Measurements from ENCODE around the gene CARNS1. TPM values are rescaled to one million over a fixed set of nuclear protein-coding genes. Genes with fewer than 3 reads are reported as not detected.
"Not testable (repeated sequence)": the region's sequence is repeated elsewhere in the genome, so short reads cannot be mapped to it uniquely, and the experiment has no call there.

Gene CARNS1
- total and polyA plus RNA-seq, 2 experiments from 2014 or later: 2.4 to 7.7 TPM

DNA sequence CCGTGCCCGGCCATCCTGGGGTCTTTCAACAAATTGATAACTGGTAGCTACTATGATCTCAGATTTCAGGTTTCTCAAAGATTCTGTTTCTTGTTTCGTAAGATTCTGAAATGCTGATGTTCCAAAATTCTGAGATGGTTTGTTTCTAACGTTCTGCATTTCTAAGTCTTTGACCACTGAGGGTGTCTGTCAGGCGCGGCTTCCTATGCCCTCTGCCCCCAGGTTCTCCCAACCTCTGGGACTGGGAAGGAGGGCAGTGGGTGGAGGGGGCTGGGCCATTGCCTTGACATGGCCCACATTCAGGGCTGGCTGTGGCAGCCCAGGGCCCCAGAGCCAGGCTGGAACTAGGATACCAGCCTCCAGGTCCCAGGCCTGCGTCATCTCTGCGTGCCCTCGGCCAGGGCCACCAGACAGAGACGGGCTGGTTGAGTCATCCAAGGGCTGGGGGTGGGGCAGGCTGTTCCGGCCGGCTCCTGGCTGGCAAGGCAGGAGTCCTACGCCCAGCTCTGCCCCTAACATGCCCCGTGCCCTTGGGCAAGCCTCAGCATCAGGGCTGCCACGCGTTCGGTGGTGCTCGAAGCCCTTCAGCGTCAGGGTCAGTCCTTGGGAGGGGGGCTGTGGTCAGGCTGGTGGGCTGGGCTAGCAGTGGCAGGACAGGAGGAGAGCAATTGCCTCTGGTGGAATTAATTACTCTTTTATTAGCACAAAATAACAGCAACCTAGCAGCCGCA, 48.4 kb downstream of the CARNS1 start:
- Histone ChIP-seq H3K4me2 (peak overlapping the region; percentile 88), H4K20me1 (ENCODE audit: insufficient read depth, poor library complexity, severe bottlenecking) (no peaks in the 10 kb centered on the region), H3K79me2 (peaks cover 37% of the 10 kb centered on the region), H3K4me1 (ENCODE audit: insufficient read depth) (peaks cover 8% of the 10 kb centered on the region), H3K27me3 (no peaks in the 10 kb centered on the region), H2AFZ (peak overlapping the region; percentile 61), H3K9me2 (replicated peaks; ENCODE audit: insufficient read depth) (no peaks in the 10 kb centered on the region), H3K4me3 (no peak overlapping the region), H3K9me3 (ENCODE audit: low read depth) (no peaks in the 10 kb centered on the region), H3K36me3 (replicated peaks; ENCODE audit: insufficient read depth, low read depth) (no peaks in the 10 kb centered on the region), H3K27ac (peak overlapping the region; percentile 78)
- WGBS (ENCODE audit: low lambda C conversion rate, missing lambda C conversion rate): 95% methylated on average over 19 of the region's 20 CpGs
- no peak for TF ChIP-seq EZH2phosphoT487 (IDR thresholded peaks at IDR 0.05; ENCODE audit: low read depth, severe bottlenecking, unreplicated experiment)
- no peak for TF ChIP-seq EZH2 (IDR thresholded peaks at IDR 0.05; ENCODE audit: borderline replicate concordance)
- TF ChIP-seq, protein P1, sequence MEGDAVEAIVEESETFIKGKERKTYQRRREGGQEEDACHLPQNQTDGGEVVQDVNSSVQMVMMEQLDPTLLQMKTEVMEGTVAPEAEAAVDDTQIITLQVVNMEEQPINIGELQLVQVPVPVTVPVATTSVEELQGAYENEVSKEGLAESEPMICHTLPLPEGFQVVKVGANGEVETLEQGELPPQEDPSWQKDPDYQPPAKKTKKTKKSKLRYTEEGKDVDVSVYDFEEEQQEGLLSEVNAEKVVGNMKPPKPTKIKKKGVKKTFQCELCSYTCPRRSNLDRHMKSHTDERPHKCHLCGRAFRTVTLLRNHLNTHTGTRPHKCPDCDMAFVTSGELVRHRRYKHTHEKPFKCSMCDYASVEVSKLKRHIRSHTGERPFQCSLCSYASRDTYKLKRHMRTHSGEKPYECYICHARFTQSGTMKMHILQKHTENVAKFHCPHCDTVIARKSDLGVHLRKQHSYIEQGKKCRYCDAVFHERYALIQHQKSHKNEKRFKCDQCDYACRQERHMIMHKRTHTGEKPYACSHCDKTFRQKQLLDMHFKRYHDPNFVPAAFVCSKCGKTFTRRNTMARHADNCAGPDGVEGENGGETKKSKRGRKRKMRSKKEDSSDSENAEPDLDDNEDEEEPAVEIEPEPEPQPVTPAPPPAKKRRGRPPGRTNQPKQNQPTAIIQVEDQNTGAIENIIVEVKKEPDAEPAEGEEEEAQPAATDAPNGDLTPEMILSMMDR (IDR thresholded peaks at IDR 0.05; ENCODE audit: poor library complexity): no peak
- no peak for DNase-seq (ENCODE audit: low spot score)

DNA sequence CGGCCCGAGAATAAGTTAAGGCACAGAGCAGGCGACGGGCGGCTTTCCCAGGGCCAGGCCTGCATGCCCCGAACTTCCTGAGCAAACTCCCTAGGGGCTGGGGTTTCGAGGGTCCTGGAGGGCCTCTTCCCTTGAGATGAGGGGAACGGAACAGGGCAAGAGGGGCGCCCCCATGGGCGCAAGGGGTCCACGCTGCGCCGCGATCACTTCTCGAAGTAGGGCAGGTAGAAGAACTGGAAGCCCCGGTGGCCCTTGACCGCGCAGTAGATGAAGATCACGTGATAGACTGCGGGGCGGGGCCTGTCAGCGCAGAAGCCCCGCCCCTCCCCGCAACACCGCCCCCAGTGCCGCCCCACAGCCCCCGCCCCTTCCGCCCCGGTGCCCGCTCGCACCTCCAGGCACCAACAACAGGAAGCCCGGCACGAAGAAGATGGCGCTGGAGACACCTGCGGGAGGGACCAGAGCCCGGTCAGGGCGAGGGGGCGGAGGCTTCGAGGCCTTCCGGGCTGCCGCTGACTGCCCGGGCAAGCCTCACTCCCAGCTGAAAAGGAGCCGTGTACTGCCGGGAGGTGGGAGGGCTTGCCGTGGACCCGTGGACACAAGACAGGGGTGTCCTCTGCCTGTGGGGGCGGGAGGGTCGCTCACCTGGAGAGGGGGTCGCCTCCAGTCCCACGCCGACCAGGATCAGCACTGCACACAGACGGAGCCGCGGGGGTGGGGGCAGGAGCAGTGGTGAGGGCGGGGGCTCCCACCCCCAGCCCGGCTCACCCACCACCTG, 49.1 kb downstream of the CARNS1 start:
- WGBS (ENCODE audit: low lambda C conversion rate, missing lambda C conversion rate): 26% methylated on average over 45 of the region's 56 CpGs
- Histone ChIP-seq H3K4me2 (peak overlapping the region; percentile 88), H3K9me3 (ENCODE audit: low read depth) (no peaks in the 10 kb centered on the region), H3K9me2 (replicated peaks; ENCODE audit: insufficient read depth) (no peaks in the 10 kb centered on the region), H4K20me1 (ENCODE audit: insufficient read depth, poor library complexity, severe bottlenecking) (no peaks in the 10 kb centered on the region), H3K27me3 (no peaks in the 10 kb centered on the region), H2AFZ (peak overlapping the region; percentile 61), H3K36me3 (replicated peaks; ENCODE audit: insufficient read depth, low read depth) (no peaks in the 10 kb centered on the region), H3K4me1 (ENCODE audit: insufficient read depth) (peaks cover 8% of the 10 kb centered on the region), H3K27ac (peak overlapping the region; percentile 98), H3K4me3 (peak overlapping the region; percentile 60), H3K79me2 (peaks cover 37% of the 10 kb centered on the region)
- TF ChIP-seq, protein P1 (IDR thresholded peaks at IDR 0.05; ENCODE audit: poor library complexity): no peak
- TF ChIP-seq EZH2phosphoT487 (IDR thresholded peaks at IDR 0.05; ENCODE audit: low read depth, severe bottlenecking, unreplicated experiment) (no peak), EZH2 (IDR thresholded peaks at IDR 0.05; ENCODE audit: borderline replicate concordance) (no peak)
- DNase-seq (ENCODE audit: low spot score): peak; percentile 93

DNA sequence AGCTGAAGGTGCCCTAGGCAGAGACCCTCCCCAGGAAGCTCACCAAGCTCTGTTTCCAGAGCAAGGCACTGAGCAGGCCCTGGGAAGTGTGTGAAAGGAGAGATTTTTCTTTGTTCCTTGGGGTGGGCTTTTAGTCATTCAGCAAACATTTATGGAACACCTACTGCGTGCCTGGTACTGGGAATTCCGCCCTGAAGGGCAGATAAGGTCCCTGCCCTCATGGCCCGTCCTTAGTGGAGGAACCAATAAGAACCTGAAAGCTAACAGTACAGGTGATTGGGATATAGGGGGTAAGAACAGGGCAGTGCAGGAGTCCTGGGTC, 49.7 kb downstream of the CARNS1 start:
- peak overlapping the region; percentile 43 for H2AFZ ChIP-seq
- peaks cover 8% of the 10 kb centered on the region for H3K4me1 ChIP-seq (ENCODE audit: insufficient read depth)
- H3K4me2 ChIP-seq: peak overlapping the region; percentile 88
- H3K9me2 ChIP-seq (replicated peaks; ENCODE audit: insufficient read depth): no peaks in the 10 kb centered on the region
- WGBS (ENCODE audit: low lambda C conversion rate, missing lambda C conversion rate): 46% methylated on average over 3 of the region's 3 CpGs
- H3K9me3 ChIP-seq (ENCODE audit: low read depth): no peaks in the 10 kb centered on the region
- no peaks in the 10 kb centered on the region for H4K20me1 ChIP-seq (ENCODE audit: insufficient read depth, poor library complexity, severe bottlenecking)
- peak overlapping the region; percentile 98 for H3K27ac ChIP-seq
- peak; percentile 45 for DNase-seq (ENCODE audit: low spot score)
- TF ChIP-seq, protein P1 (IDR thresholded peaks at IDR 0.05; ENCODE audit: poor library complexity): no peak
- TF ChIP-seq EZH2 (IDR thresholded peaks at IDR 0.05; ENCODE audit: borderline replicate concordance) (no peak), EZH2phosphoT487 (IDR thresholded peaks at IDR 0.05; ENCODE audit: low read depth, severe bottlenecking, unreplicated experiment) (no peak)
- no peaks in the 10 kb centered on the region for H3K27me3 ChIP-seq
- H3K4me3 ChIP-seq: peak overlapping the region; percentile 60
- no peaks in the 10 kb centered on the region for H3K36me3 ChIP-seq (replicated peaks; ENCODE audit: insufficient read depth, low read depth)
- H3K79me2 ChIP-seq: peaks cover 37% of the 10 kb centered on the region

DNA sequence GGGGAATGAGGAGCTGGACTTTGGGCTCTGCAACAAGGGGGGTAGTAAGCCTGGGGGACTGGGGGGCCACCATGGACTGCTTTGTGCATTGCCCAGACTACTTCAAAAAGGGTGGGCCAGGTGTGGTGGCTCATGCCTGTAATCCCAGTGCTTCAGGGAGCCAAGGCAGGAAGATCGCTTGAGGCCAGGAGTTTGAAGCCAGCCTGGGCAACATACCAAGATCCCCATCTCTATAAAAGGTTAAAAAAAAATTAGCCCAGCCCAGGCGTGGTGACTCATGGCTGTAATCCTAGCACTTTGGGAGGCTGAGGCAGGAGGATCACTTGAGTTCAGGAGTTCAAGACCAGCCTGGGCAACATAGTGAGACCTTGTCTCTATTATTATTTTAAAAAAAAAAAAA, 50.1 kb downstream of the CARNS1 start:
- H3K4me1 ChIP-seq (ENCODE audit: insufficient read depth); H3K9me2 ChIP-seq (replicated peaks; ENCODE audit: insufficient read depth); H3K4me3 ChIP-seq; H4K20me1 ChIP-seq (ENCODE audit: insufficient read depth, poor library complexity, severe bottlenecking); H3K27me3 ChIP-seq; DNase-seq (ENCODE audit: low spot score); H3K9me3 ChIP-seq (ENCODE audit: low read depth); H2AFZ ChIP-seq; H3K36me3 ChIP-seq (replicated peaks; ENCODE audit: insufficient read depth, low read depth): not testable (repeated sequence)
- Histone ChIP-seq H3K27ac (peak overlapping the region; percentile 98), H3K79me2 (peaks cover 37% of the 10 kb centered on the region), H3K4me2 (peak overlapping the region; percentile 88)
- WGBS (ENCODE audit: low lambda C conversion rate, missing lambda C conversion rate): 88% methylated on average over 2 of the region's 2 CpGs

Measured in hepatocyte (in vitro differentiated cells).